PFSK-1 (cell line): ENCODE measurements around the gene FSHR.

Source experiments
- FOXP2 ChIP-seq: optimal IDR thresholded peaks from 2 replicates; pipeline ENCODE3; 2011; ENCODE audit warnings: borderline replicate concordance, control low read depth, inconsistent platforms; ENCODE audit not compliant: insufficient read depth; ENCODE audit errors: extremely low read length, extremely low read depth
- POLR2AphosphoS5 ChIP-seq: IDR thresholded peaks from 2 replicates; pipeline ENCODE4 v1.6.1; 2012; ENCODE audit warnings: low read depth, mild to moderate bottlenecking, control low read depth, low read length, moderate library complexity
- SIN3A ChIP-seq: IDR thresholded peaks from 2 replicates; pipeline ENCODE4 v1.6.1; 2012; ENCODE audit warnings: mild to moderate bottlenecking, low read length, moderate library complexity, borderline replicate concordance; ENCODE audit not compliant: insufficient read depth
- TAF1 ChIP-seq: IDR thresholded peaks from 2 replicates; pipeline ENCODE4 v1.6.1; 2012; ENCODE audit warnings: low read length, control low read depth, borderline replicate concordance; ENCODE audit not compliant: insufficient read depth
- TF ChIP-seq, protein P1 (sequence below), 2 experiments: IDR thresholded peaks; 2 replicates each; pipeline versions ENCODE4 v1.6.1 to v1.8.0; 2011 to 2012; ENCODE audit warnings: low read depth in 2 of 2, low read length in 2 of 2, control low read depth in 1 of 2, inconsistent platforms in 1 of 2, mild to moderate bottlenecking in 1 of 2, moderate library complexity in 1 of 2; ENCODE audit not compliant: insufficient read depth in 1 of 2

- TF ChIP-seq, protein P1, sequence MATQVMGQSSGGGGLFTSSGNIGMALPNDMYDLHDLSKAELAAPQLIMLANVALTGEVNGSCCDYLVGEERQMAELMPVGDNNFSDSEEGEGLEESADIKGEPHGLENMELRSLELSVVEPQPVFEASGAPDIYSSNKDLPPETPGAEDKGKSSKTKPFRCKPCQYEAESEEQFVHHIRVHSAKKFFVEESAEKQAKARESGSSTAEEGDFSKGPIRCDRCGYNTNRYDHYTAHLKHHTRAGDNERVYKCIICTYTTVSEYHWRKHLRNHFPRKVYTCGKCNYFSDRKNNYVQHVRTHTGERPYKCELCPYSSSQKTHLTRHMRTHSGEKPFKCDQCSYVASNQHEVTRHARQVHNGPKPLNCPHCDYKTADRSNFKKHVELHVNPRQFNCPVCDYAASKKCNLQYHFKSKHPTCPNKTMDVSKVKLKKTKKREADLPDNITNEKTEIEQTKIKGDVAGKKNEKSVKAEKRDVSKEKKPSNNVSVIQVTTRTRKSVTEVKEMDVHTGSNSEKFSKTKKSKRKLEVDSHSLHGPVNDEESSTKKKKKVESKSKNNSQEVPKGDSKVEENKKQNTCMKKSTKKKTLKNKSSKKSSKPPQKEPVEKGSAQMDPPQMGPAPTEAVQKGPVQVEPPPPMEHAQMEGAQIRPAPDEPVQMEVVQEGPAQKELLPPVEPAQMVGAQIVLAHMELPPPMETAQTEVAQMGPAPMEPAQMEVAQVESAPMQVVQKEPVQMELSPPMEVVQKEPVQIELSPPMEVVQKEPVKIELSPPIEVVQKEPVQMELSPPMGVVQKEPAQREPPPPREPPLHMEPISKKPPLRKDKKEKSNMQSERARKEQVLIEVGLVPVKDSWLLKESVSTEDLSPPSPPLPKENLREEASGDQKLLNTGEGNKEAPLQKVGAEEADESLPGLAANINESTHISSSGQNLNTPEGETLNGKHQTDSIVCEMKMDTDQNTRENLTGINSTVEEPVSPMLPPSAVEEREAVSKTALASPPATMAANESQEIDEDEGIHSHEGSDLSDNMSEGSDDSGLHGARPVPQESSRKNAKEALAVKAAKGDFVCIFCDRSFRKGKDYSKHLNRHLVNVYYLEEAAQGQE (IDR thresholded peaks at IDR 0.05; ENCODE audit: insufficient read depth in 1 of 2, low read depth in 2 of 2, low read length in 2 of 2), result no peak
- TF ChIP-seq POLR2AphosphoS5 (no peak), FOXP2 (no peak), SIN3A (no peak), TAF1 (no peak)
Measured at GRCh38 chr2:49002750-49003149, 151.6 kb downstream of the FSHR start.
